T-helper 2 cell (primary cell): Measurements from ENCODE around the gene SLC35E2B.

Experiments
- DNase-seq, 5 experiments: peaks; one replicate each; pipeline versions ENCODE4 v3.0.0 to v3.0.0-alpha.2; 2012 to 2022

Gene SLC35E2B

DNA sequence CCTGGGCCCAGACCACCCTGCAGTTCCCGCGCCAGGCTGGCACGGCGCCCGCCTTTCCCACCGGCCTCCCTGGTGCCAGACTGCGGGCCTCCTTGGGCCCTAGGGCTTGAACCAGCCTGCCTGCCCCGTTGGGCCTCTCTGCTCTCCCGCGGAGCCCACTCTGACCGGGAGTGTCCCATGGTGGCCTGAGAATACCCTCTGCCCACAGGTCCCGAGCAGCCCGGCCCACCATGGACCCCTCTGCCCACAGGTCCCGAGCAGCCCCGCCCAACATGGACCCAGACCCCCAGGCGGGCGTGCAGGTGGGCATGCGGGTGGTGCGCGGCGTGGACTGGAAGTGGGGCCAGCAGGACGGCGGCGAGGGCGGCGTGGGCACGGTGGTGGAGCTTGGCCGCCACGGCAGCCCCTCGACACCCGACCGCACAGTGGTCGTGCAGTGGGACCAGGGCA, 69.4 kb downstream of the SLC35E2B start:
- no peak for DNase-seq

DNA sequence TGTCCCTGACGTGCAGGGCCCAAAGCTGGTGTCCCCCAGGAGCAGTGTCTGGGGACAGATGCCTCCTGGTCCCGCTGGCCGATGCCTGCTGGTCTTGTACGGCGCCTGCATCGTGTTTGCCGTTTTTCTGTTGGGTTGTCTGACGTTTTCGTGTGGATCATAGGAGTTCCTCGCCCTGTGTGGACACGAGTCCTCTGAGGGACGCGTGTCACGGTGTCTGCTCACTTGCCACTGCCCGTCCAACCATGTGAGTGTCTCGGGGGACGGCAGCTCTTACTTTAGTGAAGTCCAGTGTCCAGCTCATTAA, 69.9 kb downstream of the SLC35E2B start:
- no peak for DNase-seq

GRCh38 chr1:1622010-1622787, 70.4 kb downstream of the SLC35E2B start:
- DNase-seq = no peak

DNA sequence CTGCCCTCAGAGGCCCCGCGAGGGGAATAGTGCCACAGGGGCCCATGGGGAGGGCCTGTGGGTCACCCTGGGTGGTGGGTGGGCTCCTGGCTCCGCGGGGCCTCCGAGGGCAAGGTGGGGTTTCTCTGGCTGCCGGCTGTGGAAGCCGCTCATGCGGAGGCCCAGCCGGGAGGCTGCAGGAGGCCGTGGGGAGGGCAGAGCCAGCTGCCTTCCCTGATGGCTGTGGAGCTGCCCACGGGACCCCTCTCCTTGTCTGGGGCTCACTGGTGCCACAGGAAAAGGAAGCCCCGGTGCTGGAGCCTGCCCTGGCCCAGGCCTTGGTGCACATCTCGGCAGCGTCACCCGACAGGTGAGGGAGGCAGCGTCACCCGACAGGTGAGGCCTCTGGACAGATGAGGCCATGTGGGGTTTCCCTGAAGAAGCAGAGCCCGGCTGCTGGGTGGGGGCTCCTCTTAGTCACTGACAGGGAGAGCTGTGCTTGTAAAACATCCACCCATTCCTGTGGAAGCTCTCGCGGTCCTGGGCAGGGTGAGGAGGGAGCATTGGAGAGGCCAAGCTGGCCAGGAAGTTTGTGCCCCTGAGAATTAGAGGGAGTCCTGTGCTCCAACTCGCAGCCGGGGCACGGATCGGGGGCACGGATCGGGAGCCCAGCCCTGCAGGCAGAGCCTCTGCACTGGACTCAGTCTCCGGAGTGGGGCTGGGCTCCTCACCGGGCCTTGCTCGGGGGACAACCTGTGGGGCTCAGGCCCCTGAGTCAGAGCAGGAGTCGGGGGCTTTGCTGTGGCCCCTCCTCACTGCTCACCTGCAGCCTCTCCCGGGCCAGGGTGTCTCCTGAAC, 71.2 kb downstream of the SLC35E2B start:
- no peak for DNase-seq

DNA sequence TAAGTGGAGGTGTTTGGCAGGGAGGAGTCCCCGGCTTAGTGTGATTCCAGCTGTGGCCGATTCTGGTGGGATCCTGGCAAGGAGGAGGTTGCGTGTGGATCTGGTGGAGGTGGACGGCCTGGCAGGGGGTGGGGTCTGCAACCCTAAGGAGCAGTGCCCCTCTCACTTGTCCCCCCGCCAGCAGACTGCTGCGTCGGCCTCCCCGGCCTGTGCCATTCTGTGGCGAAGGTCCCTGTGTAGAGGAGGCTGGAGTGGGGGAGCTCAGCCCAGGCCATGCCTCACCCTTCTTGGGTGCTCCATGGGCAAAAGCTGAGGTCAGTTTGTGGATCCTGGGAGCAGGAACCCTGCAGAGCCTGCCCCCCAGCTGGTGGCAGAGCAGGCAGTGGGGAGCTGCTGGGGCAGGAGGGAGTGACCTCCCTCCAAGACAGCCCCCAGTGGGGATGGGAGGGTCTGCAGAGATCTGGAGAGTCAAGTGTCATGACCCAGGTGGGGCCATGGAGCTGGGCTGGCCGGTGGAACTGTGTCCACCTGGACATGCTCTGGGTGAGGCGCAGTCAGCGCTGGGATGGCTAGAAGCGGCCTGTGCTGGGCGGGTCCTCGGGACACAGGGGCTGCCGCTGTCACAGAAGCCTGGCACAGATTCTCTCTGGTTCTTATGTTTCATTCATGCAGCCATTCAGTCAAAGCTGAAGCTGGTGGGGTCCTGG, 72.0 kb downstream of the SLC35E2B start:
- DNase-seq = no peak

GRCh38 chr1:1619917-1620361, 72.7 kb downstream of the SLC35E2B start:
- DNase-seq = no peak

DNA sequence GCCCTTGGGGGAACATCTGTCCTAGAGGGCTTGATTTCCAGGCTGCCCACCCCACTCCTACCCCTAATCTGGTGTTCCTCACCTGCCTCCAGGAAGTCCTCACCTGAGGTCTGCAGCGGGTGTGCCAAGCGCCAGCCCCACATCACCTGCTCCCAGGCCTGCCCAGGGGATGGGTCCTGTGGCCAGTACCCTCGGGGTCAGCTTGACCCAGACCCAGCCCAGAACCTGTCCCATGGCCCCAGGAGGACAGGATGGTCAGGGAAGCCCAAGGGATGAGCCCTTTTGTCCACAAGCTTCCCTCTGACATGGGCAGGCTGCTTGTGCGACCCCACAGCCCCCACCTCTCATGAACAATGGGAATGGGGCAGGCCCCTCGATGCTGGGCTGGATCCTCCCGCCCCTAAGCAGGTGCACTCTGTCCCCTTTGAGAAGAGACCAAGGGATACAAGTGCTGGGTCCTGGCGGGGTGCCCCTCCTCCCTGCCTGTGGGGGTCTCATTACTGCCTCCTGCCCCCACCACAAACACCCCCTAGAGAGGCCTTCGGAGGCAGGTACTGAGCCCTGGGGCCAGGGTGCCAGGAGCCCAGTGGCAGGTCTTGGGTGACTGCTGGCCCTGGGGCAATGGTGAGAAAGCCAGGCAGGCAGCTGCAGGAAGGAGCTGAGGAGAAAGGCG, 74.1 kb downstream of the SLC35E2B start:
- DNase-seq = no peak

- DNase-seq = no peak
Measured at GRCh38 chr1:1617925-1618324, 74.7 kb downstream of the SLC35E2B start.

- no peak for DNase-seq
Measured at GRCh38 chr1:1617516-1617915, 75.1 kb downstream of the SLC35E2B start.

DNA sequence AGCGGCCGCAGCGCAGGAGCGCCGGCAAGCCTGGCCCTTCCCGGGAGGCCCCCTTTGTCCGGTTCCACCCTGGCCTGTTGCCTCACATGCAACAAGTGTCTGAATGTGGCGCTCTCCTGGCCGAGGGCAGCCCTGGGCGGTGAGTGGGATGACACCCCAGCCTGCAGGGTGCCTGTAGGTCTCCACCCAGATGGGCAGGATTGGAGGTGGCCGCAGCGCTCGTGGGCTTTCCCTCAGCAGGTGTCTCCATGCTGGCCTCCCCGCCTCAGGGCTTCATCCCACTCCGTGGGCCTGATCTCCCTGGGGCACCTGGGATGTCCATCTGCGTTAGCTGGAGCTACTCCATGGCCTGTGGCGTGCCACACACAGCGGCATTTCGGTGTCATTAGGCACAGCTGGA, 75.8 kb downstream of the SLC35E2B start:
- no peak for DNase-seq

DNA sequence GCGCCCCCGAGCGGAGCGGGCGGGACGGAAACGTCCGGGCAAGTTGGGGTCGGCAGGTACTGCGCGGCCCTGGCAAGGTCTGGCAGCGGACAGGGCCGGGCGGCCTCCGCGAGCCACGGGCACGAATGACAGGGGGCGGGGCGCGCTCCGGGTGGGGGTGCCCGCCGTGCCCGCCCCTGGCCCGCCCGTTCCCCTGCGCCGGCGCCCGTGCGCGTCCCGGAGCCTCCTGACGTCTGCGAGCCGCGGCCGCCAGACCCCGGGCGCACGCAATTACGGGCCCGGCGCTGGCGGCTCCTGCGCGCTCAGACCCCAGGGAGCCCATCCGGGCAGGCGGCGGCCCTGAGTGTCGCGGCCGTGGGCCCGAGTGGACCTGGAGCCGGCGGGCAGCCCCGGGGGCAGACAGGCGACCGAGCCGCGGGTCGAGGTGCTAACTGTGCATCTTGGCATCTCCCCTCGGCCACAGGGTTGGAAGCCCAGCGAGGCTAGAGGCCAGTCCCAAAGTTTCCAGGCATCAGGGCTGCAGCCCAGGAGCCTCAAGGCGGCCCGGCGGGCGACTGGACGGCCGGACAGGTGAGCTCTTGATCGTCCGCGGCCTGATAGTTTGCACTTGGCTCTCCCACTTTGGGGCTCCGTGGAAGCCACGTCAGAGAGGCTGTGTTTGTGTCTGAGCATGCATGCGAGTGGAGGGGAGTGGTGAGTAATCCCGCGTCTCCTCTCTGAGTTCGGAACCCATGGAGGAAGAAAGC, 76.4 kb downstream of the SLC35E2B start:
- peak in 3 of 5 experiments; percentile 29 to 72 (median 44) for DNase-seq

- peak; percentile 91 to 99 (median 98) for DNase-seq
Measured at GRCh38 chr1:1615256-1616044, 77.1 kb downstream of the SLC35E2B start, which contains the start of gene MIB2. Gene MIB2 (plus strand): TSS chr1:1615500. CDS start chr1:1623453, 7,953 bp downstream.

- no peak for DNase-seq
Measured at GRCh38 chr1:1614954-1615255, 77.7 kb downstream of the SLC35E2B start.

GRCh38 chr1:1614204-1614953, 78.2 kb downstream of the SLC35E2B start:
- DNase-seq = peak in 4 of 5 experiments; percentile 38 to 76 (median 49)

DNA sequence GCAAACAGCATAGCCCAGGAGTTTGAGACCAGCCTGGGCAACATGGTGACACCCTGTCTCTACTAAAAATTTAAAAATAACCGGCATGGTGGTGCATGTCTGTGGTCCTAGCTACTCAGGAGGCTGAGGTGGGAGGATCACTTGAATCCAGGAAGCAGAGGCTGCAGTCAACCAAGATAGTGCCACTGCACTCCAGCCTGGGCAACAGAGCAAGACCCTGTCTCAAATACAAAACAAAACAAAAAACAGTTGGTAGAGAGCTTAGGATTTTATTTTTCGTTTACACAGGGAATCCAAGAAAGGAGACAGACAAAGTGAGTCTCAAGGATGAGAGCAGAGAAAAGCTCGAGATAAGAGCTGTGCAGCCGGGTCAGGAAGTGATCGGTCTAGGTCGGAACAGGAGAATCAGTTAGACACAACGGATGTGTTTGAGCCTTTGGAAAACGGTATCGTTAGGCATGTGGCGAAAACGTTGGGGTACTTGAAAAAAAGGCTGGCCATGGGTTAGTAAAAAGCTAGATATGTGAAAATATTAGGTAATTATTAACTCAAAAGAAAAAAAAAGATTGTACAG, 79.0 kb downstream of the SLC35E2B start:
- no peak for DNase-seq

DNA sequence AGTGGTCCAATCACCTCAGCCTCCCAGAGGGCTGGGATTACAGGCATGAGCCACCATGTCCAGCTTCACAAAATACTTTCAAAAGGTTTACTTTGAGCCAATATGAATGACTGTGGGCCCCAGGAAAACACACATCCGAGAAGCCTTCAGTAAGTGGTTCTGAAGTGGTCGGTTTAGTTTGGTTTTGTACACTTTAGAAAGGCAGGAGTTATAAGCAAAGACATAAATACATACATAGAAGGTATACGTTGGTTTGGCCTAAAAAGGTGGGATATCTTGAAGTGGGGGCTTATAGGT, 80.5 kb downstream of the SLC35E2B start:
- no peak for DNase-seq

GRCh38 chr1:1610796-1611195, 81.8 kb downstream of the SLC35E2B start:
- DNase-seq = no peak

GRCh38 chr1:1609822-1610485, 82.6 kb downstream of the SLC35E2B start:
- DNase-seq = no peak
